K562 (cell line): ENCODE results near the gene USP2. TPM values are rescaled to one million over a fixed set of nuclear protein-coding genes. Genes with fewer than 3 reads are reported as not detected.

Experiments used
- BRD4 ChIP-seq: fragments of 200-600 bp; sonication (generic); IDR thresholded peaks from 2 replicates; pipeline ENCODE4 v1.6.1; 2017; ENCODE audit warnings: inconsistent platforms
- EP400 ChIP-seq: fragments of 450-650 bp; IDR thresholded peaks from 2 replicates; pipeline ENCODE4 v1.6.1; 2017; ENCODE audit warnings: antibody characterized with exemption, mild to moderate bottlenecking, moderate library complexity
- GABPA ChIP-seq: fragments of 200-800 bp; sonication (Bioruptor generic); conservative IDR thresholded peaks from 2 replicates; pipeline ENCODE4 v1.6.1; 2016; ENCODE audit warnings: low read depth, missing genetic modification characterization, missing compliant biosample characterization
- GATAD2B ChIP-seq: fragments of 450-650 bp; IDR thresholded peaks from 2 replicates; pipeline ENCODE4 v1.6.1; 2017; ENCODE audit warnings: mild to moderate bottlenecking, borderline replicate concordance
- HDAC3 ChIP-seq: fragments of 450-650 bp; IDR thresholded peaks from 2 replicates; pipeline ENCODE4 v1.6.1; 2018; ENCODE audit warnings: borderline replicate concordance, mild to moderate bottlenecking, moderate library complexity; ENCODE audit not compliant: partially characterized antibody
- L3MBTL2 ChIP-seq: fragments of 450-650 bp; IDR thresholded peaks from 2 replicates; pipeline ENCODE4 v1.6.1; 2016; ENCODE audit warnings: mild to moderate bottlenecking, moderate library complexity
- MCM5 ChIP-seq: fragments of 450-650 bp; IDR thresholded peaks from 2 replicates; pipeline ENCODE4 v1.6.1; 2016; ENCODE audit warnings: low read depth
- MLLT1 ChIP-seq, 2 experiments: fragments of 450-650 bp; IDR thresholded peaks; 2 replicates each; pipeline ENCODE4 v1.6.1; 2016
- NCOA1 ChIP-seq: fragments of 450-650 bp; IDR thresholded peaks from 2 replicates; pipeline ENCODE4 v1.6.1; 2016; ENCODE audit warnings: low read depth
- RBM22 ChIP-seq: fragments of 200-400 bp; formaldehyde crosslinking; IDR thresholded peaks from 2 replicates; pipeline ENCODE4 v1.6.1; 2018; ENCODE audit warnings: low read length, low read depth; ENCODE audit not compliant: poor library complexity, severe bottlenecking
- RHOXF2B ChIP-seq: fragments of 250-450 bp; sonication (Bioruptor Pico); conservative IDR thresholded peaks from 2 replicates; pipeline ENCODE4 v1.5.1; 2021
- SMAD2 ChIP-seq: fragments of 150-350 bp; IDR thresholded peaks from 2 replicates; pipeline ENCODE4 v1.6.1; 2014; ENCODE audit warnings: low read depth, mild to moderate bottlenecking, low read length
- SRSF9 ChIP-seq: fragments of 200-400 bp; formaldehyde crosslinking; IDR thresholded peaks from 2 replicates; pipeline ENCODE4 v1.6.1; 2017; ENCODE audit warnings: low read depth, low read length, borderline replicate concordance
- ZBTB17 ChIP-seq: fragments of 450-650 bp; formaldehyde crosslinking; IDR thresholded peaks from 2 replicates; pipeline ENCODE4 v1.4.0; 2020; ENCODE audit warnings: mild to moderate bottlenecking
- ZBTB5 ChIP-seq: fragments of 450-650 bp; IDR thresholded peaks from 2 replicates; pipeline ENCODE4 v1.6.1; 2017; ENCODE audit warnings: antibody characterized with exemption
- ZNF23 ChIP-seq: fragments of 250-450 bp; sonication (Bioruptor Pico); IDR thresholded peaks from 2 replicates; pipeline ENCODE4 v1.4.0; 2020; ENCODE audit warnings: mild to moderate bottlenecking
- ZNF431 ChIP-seq: sonication (generic); formaldehyde crosslinking; IDR thresholded peaks from 2 replicates; pipeline ENCODE4 v1.8.0; 2022; ENCODE audit warnings: mild to moderate bottlenecking, missing genetic modification reagents
- polyA plus RNA-seq, 8 experiments: library from polyadenylated mRNA; depleted of rRNA in 4 of 8; stranded (reverse) in 5 of 8; unstranded in 3 of 8; fragments of >200 nt; fragmentation: Nextera tagmentation in 2 of 8; fragmentation: Illumina TruSeq in 1 of 8; extraction: Ambion mirVana in 2 of 8; extraction: Trizol in 1 of 8; gene quantifications; 2 replicates each; pipeline versions ENCODE4 v1.2.1 to v1.2.3, GENCODE V29; 2011 to 2014; ENCODE audit warnings: inconsistent platforms in 1 of 8, missing spikeins in 1 of 8
- total RNA-seq, 7 experiments: library from RNA; depleted of rRNA in 6 of 7; stranded (reverse); fragments of >200 nt in 6 of 7; fragmentation: Illumina TruSeq in 2 of 7; extraction: Trizol in 2 of 7; gene quantifications; 2 replicates each; pipeline versions ENCODE4 v1.2.1 to v1.2.3, GENCODE V29; 2011 to 2021; ENCODE audit warnings: low replicate concordance in 1 of 7
- TF ChIP-seq, protein P1 (sequence below): sonication (generic); formaldehyde crosslinking; IDR thresholded peaks from 2 replicates; pipeline ENCODE4 v1.8.0; 2023; ENCODE audit warnings: mild to moderate bottlenecking, missing genetic modification reagents
- TF ChIP-seq, protein P2 (sequence below): sonication (generic); formaldehyde crosslinking; IDR thresholded peaks from 2 replicates; pipeline ENCODE4 v1.8.1; 2023; ENCODE audit warnings: mild to moderate bottlenecking, missing genetic modification reagents

USP2 gene
- total and polyA plus RNA-seq, 9 of the 15 experiments (the other 6 are each of a cell fraction or from before 2014, with no cell fraction given): 2.8 to 16.9 (median 3.9) TPM

DNA sequence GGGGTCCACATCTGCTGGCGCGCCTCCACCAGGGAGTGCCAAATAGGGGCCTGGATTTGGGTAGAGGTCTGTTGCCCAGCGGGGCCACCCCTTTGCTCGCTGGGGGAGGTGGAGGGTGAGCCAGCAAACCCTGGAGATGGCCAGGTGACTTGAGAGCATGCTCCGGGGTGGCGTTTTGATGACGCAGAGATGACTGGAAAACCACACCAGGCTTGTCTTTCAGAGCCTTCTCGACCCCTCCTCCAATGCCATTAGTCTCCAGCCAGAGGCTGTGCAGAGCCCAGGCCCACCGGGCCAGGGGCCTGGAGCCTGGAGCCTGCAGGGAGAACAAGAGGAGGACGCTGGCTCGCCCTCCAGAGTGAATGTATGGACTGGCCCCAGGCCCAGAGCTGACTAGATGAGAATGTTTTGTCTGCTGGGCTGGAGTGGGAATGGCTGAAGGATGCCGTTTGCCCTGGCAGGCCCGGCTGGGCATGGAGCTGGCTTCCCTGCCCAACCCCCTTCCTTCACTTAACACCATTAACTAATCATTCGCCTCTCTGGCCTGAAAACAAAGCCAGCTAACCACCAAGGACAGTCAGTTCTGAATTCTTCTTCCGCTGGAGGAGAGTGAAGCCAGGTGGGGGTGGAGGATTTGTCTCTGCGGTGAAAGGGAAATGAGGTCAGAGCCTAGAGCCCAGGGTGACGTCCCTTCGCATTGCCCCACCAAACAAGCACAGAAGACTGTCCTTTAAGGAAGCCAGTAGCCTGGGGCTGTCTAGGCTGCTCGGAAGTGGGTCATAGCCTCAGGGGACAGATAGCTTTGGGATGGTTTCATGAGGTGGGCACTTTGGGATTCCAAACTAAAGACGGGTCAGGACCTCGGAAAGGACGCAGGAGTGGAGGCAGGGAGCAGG lies 63.0 kb downstream of the USP2 start (continued):
- TF ChIP-seq EP400 (0 out of 2 replicates have a peak, but pooled peaks have one; percentile 20), RBM22 (no peak), HDAC3 (no peak), ZNF431 (no peak), BRD4 (peak; percentile 48; the same call in 1 of the 2 replicates), ZBTB5 (no peak), MLLT1 (IDR thresholded peaks at IDR 0.05) (no peak), RHOXF2B (CRISPR knock-in tag) (no peak), ZBTB17 (CRISPR knock-in tag) (0 out of 2 replicates have a peak, but pooled peaks have one; percentile 55), SMAD2 (no peak), MCM5 (no peak), SRSF9 (no peak), NCOA1 (peak; percentile 70), GABPA (tag) (peak; percentile 90), ZNF23 (CRISPR knock-in tag) (no peak), GATAD2B (no peak), L3MBTL2 (no peak)
- TF ChIP-seq, protein P1, sequence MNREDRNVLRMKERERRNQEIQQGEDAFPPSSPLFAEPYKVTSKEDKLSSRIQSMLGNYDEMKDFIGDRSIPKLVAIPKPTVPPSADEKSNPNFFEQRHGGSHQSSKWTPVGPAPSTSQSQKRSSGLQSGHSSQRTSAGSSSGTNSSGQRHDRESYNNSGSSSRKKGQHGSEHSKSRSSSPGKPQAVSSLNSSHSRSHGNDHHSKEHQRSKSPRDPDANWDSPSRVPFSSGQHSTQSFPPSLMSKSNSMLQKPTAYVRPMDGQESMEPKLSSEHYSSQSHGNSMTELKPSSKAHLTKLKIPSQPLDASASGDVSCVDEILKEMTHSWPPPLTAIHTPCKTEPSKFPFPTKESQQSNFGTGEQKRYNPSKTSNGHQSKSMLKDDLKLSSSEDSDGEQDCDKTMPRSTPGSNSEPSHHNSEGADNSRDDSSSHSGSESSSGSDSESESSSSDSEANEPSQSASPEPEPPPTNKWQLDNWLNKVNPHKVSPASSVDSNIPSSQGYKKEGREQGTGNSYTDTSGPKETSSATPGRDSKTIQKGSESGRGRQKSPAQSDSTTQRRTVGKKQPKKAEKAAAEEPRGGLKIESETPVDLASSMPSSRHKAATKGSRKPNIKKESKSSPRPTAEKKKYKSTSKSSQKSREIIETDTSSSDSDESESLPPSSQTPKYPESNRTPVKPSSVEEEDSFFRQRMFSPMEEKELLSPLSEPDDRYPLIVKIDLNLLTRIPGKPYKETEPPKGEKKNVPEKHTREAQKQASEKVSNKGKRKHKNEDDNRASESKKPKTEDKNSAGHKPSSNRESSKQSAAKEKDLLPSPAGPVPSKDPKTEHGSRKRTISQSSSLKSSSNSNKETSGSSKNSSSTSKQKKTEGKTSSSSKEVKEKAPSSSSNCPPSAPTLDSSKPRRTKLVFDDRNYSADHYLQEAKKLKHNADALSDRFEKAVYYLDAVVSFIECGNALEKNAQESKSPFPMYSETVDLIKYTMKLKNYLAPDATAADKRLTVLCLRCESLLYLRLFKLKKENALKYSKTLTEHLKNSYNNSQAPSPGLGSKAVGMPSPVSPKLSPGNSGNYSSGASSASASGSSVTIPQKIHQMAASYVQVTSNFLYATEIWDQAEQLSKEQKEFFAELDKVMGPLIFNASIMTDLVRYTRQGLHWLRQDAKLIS (CRISPR knock-in tag): no peak
- TF ChIP-seq, protein P2, sequence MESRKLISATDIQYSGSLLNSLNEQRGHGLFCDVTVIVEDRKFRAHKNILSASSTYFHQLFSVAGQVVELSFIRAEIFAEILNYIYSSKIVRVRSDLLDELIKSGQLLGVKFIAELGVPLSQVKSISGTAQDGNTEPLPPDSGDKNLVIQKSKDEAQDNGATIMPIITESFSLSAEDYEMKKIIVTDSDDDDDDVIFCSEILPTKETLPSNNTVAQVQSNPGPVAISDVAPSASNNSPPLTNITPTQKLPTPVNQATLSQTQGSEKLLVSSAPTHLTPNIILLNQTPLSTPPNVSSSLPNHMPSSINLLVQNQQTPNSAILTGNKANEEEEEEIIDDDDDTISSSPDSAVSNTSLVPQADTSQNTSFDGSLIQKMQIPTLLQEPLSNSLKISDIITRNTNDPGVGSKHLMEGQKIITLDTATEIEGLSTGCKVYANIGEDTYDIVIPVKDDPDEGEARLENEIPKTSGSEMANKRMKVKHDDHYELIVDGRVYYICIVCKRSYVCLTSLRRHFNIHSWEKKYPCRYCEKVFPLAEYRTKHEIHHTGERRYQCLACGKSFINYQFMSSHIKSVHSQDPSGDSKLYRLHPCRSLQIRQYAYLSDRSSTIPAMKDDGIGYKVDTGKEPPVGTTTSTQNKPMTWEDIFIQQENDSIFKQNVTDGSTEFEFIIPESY (CRISPR knock-in tag): no peak
